ENCODE results near the gene SLC25A20. TPM values are rescaled to one million over a fixed set of nuclear protein-coding genes. Genes with fewer than 3 reads are reported as not detected.
"Not testable (repeated sequence)": the region's sequence is repeated elsewhere in the genome, so short reads cannot be mapped to it uniquely, and the experiment has no call there.

Gene SLC25A20
- total RNA-seq, 1 donor from 2014 or later: 10.5 TPM

- no peaks in the 10 kb centered on the region for H3K9me3 Mint-ChIP-seq
- no peaks in the 10 kb centered on the region for H3K27me3 Mint-ChIP-seq (ENCODE audit: low read depth)
- TF ChIP-seq CTCF (IDR thresholded peaks at IDR 0.05; ENCODE audit: unreplicated experiment): no peak
- no peaks in the 10 kb centered on the region for H3K4me1 Mint-ChIP-seq
- no peak for DNase-seq (ENCODE audit: low spot score in 2 of 2, unreplicated experiment in 2 of 2)
- H3K36me3 Mint-ChIP-seq: peaks cover 8% of the 10 kb centered on the region
- H3K4me3 Mint-ChIP-seq: no peak overlapping the region
- H3K27ac Mint-ChIP-seq: no peak overlapping the region
Measured at GRCh38 chr3:48835650-48836366, 62.9 kb downstream of the SLC25A20 start.

- Mint-ChIP-seq H3K27me3 (ENCODE audit: low read depth) (no peaks in the 10 kb centered on the region), H3K4me1 (no peaks in the 10 kb centered on the region), H3K27ac (no peak overlapping the region), H3K36me3 (peaks cover 6% of the 10 kb centered on the region), H3K4me3 (no peak overlapping the region), H3K9me3 (no peaks in the 10 kb centered on the region)
- TF ChIP-seq CTCF (IDR thresholded peaks at IDR 0.05; ENCODE audit: unreplicated experiment): no peak
- no peak for DNase-seq (ENCODE audit: low spot score in 2 of 2, unreplicated experiment in 2 of 2)
Measured at GRCh38 chr3:48832684-48833083, 66.0 kb downstream of the SLC25A20 start.

- no peaks in the 10 kb centered on the region for H3K9me3 Mint-ChIP-seq
- peaks cover 3% of the 10 kb centered on the region for H3K36me3 Mint-ChIP-seq
- H3K27me3 Mint-ChIP-seq (ENCODE audit: low read depth): no peaks in the 10 kb centered on the region
- no peak overlapping the region for H3K4me3 Mint-ChIP-seq
- TF ChIP-seq CTCF (IDR thresholded peaks at IDR 0.05; ENCODE audit: unreplicated experiment): no peak
- DNase-seq (ENCODE audit: low spot score in 2 of 2, unreplicated experiment in 2 of 2): peak in 1 of 2 experiments; percentile 10
- no peak overlapping the region for H3K27ac Mint-ChIP-seq
- no peaks in the 10 kb centered on the region for H3K4me1 Mint-ChIP-seq
Measured at GRCh38 chr3:48830715-48831114, 68.0 kb downstream of the SLC25A20 start.

GRCh38 chr3:48829525-48829924, 69.2 kb downstream of the SLC25A20 start:
- not testable (repeated sequence) for H3K36me3 Mint-ChIP-seq; H3K27ac Mint-ChIP-seq; H3K4me1 Mint-ChIP-seq; DNase-seq (ENCODE audit: low spot score in 2 of 2, unreplicated experiment in 2 of 2); H3K9me3 Mint-ChIP-seq; H3K4me3 Mint-ChIP-seq; H3K27me3 Mint-ChIP-seq (ENCODE audit: low read depth)

- H3K9me3 Mint-ChIP-seq; H3K4me3 Mint-ChIP-seq; H3K36me3 Mint-ChIP-seq; DNase-seq (ENCODE audit: low spot score in 2 of 2, unreplicated experiment in 2 of 2); H3K4me1 Mint-ChIP-seq; H3K27ac Mint-ChIP-seq; H3K27me3 Mint-ChIP-seq (ENCODE audit: low read depth): not testable (repeated sequence)
Measured at GRCh38 chr3:48827874-48828273, 70.8 kb downstream of the SLC25A20 start.

GRCh38 chr3:48826451-48826850, 72.2 kb downstream of the SLC25A20 start:
- Mint-ChIP-seq H3K9me3 (no peaks in the 10 kb centered on the region), H3K4me1 (no peaks in the 10 kb centered on the region), H3K36me3 (no peaks in the 10 kb centered on the region), H3K27me3 (ENCODE audit: low read depth) (no peaks in the 10 kb centered on the region), H3K4me3 (no peak overlapping the region), H3K27ac (no peak overlapping the region)
- no peak for DNase-seq (ENCODE audit: low spot score in 2 of 2, unreplicated experiment in 2 of 2)
- TF ChIP-seq CTCF (IDR thresholded peaks at IDR 0.05; ENCODE audit: unreplicated experiment): no peak

Measured in mesothelial cell of epicardium (in vitro differentiated cells).